ENCODE results near the gene PKP4. TPM values are rescaled to one million over a fixed set of nuclear protein-coding genes. Genes with fewer than 3 reads are reported as not detected.

Gene PKP4
- total and polyA plus RNA-seq, 2 of the 8 experiments (the other 6 are each of a cell fraction or from before 2014, with no cell fraction given) = 48.2 to 88.0 TPM

DNA sequence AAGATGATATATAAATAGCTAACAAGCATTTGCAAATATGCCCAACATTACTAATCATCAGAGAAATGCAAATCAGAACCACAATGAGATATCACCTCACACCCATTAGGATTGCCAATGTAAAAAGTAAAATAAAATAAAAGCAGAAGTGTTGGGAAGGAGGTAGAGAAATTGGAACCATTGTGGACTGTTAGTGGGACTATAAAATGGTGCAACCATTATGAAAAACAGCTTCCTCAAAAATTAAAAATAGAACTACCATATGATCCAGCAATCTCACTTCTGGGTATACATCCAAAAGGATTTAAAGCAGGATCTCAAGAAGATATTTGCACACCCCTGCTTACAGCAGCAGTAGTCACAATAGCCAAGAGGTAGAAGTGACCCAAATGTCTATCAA lies 238.6 kb downstream of the PKP4 start:
- H3K4me1 ChIP-seq (replicated peaks in 1 of 4; ENCODE audit: control insufficient read depth in 3 of 4, insufficient read depth in 4 of 4, low read length in 3 of 4) = no peaks in the 10 kb centered on the region
- H2AK5ac ChIP-seq (ENCODE audit: low read depth, low read length) = no peak overlapping the region
- no peaks in the 10 kb centered on the region for H3K23me2 ChIP-seq (ENCODE audit: low read depth, low read length)
- H3K79me2 ChIP-seq (ENCODE audit: control insufficient read depth in 1 of 2, insufficient read depth in 2 of 2, low read length in 2 of 2) = no peaks in the 10 kb centered on the region
- no peak overlapping the region for H3K9ac ChIP-seq (replicated peaks in 1 of 4; ENCODE audit: extremely low read depth in 1 of 4, low read depth in 3 of 4, low read length in 3 of 4)
- TF ChIP-seq EGR1 (IDR thresholded peaks at IDR 0.05; ENCODE audit: borderline replicate concordance, low read depth, low read length) (no peak), CBX5 (IDR thresholded peaks at IDR 0.05; ENCODE audit: low read depth, low read length) (no peak), CHD1 (IDR thresholded peaks at IDR 0.05; ENCODE audit: low read depth, low read length) (no peak), SIX5 (IDR thresholded peaks at IDR 0.05; ENCODE audit: low read depth, low read length) (no peak), SUZ12 (IDR thresholded peaks at IDR 0.05; ENCODE audit: low read length) (no peak), ASH2L (IDR thresholded peaks at IDR 0.05; ENCODE audit: low read length) (no peak)
- no peak overlapping the region for H2BK120ac ChIP-seq (replicated peaks; ENCODE audit: low read depth, low read length)
- H3K56ac ChIP-seq (replicated peaks; ENCODE audit: insufficient read length, low read depth, low read length) = no peak overlapping the region
- H4K8ac ChIP-seq (ENCODE audit: extremely low read depth, insufficient read depth, low read length) = no peak overlapping the region
- no peak overlapping the region for H3K4ac ChIP-seq (replicated peaks; ENCODE audit: insufficient read length, low read depth, low read length)
- H2BK12ac ChIP-seq (ENCODE audit: low read depth, low read length) = no peak overlapping the region
- POLR2A ChIA-PET (ENCODE audit: partially characterized antibody) = no interaction called here
- H3K27me3 ChIP-seq (replicated peaks in 1 of 4; ENCODE audit: control insufficient read depth in 3 of 4, extremely low read depth in 1 of 4, insufficient read depth in 3 of 4, low read length in 3 of 4) = no peaks in the 10 kb centered on the region
- FAIRE-seq (no peak), DNase-seq (ENCODE audit: low read depth in 1 of 2, low spot score in 2 of 2) (no peak)
- no peak overlapping the region for H3K14ac ChIP-seq (ENCODE audit: insufficient read length)
- no peak overlapping the region for H3K23ac ChIP-seq (ENCODE audit: insufficient read length)
- H3K18ac ChIP-seq (ENCODE audit: extremely low read depth, low read length) = no peak overlapping the region
- H3K9me3 ChIP-seq (ENCODE audit: insufficient read depth in 2 of 2, low read depth in 1 of 2, low read length in 1 of 2) = no peaks in the 10 kb centered on the region
- CTCF ChIA-PET (ENCODE audit: partially characterized antibody) = interaction anchor here (0.6 to 1.8 kb wide), 2 partner anchors 59 to 143 kb away, joined by 3 to 9 read pairs; no protein-coding TSS in a partner anchor
- H3K79me1 ChIP-seq (ENCODE audit: low read depth, low read length) = no peaks in the 10 kb centered on the region
- no peaks in the 10 kb centered on the region for H3K36me3 ChIP-seq (ENCODE audit: control insufficient read depth in 2 of 4, insufficient read depth in 4 of 4, low read length in 3 of 4)
- H3K27ac ChIP-seq (ENCODE audit: low read depth, low read length) = no peak overlapping the region
- H3K4me2 ChIP-seq (ENCODE audit: insufficient read depth in 1 of 2, low read depth in 2 of 2, low read length in 2 of 2) = no peak overlapping the region
- no peak overlapping the region for H2BK20ac ChIP-seq (ENCODE audit: low read length)
- no peak overlapping the region for H4K5ac ChIP-seq (ENCODE audit: insufficient read length, low read depth, low read length)
- H2AFZ ChIP-seq (ENCODE audit: low read length) = no peak overlapping the region
- H4K91ac ChIP-seq (replicated peaks; ENCODE audit: insufficient read length, low read length) = no peak overlapping the region
- no peak overlapping the region for H2BK15ac ChIP-seq (ENCODE audit: low read length)
- no peak overlapping the region for H2BK5ac ChIP-seq (ENCODE audit: low read depth, low read length)
- H3K4me3 ChIP-seq (ENCODE audit: extremely low read depth in 1 of 4, insufficient read depth in 2 of 4, low read depth in 3 of 4, low read length in 4 of 4) = no peak overlapping the region
- no peaks in the 10 kb centered on the region for H4K20me1 ChIP-seq (replicated peaks in 1 of 2; ENCODE audit: control insufficient read depth in 1 of 2, insufficient read depth in 2 of 2, low read length in 2 of 2)
